GM10266 (cell line): ENCODE data around the gene KCNH8.
"Not testable (repeated sequence)": the region's sequence is repeated elsewhere in the genome, so short reads cannot be mapped to it uniquely, and the experiment has no call there.

Source experiments
- DNase-seq: peaks from one replicate; pipeline ENCODE4 v3.0.0; 2012; ENCODE audit errors: extremely low spot score
- TF ChIP-seq, protein P1 (sequence below): IDR thresholded peaks from 2 replicates; pipeline ENCODE4 v1.5.1; 2012; ENCODE audit warnings: mild to moderate bottlenecking, low read depth; ENCODE audit not compliant: control insufficient read depth, insufficient read depth; ENCODE audit errors: missing control alignments

KCNH8 gene

DNA sequence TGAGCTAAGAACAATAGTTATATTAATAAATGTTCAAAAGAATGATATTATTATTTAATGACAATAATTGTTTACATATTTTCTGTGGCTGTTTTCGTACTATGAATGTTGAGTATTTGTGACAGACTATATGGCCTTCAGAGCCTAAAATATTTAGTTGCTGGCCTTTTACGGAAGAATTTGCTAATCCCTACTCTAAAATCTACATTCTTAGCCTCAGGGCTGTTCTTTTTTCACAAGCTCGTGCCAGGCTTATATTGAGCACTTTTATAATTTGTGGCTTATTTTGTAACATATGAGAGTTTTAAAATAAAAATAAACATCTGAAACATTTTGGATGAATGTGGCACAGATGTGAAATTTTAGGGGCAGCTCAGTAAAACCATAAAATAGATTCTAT lies 79.9 kb downstream of the KCNH8 start:
- DNase-seq = no peak
- TF ChIP-seq, protein P1, sequence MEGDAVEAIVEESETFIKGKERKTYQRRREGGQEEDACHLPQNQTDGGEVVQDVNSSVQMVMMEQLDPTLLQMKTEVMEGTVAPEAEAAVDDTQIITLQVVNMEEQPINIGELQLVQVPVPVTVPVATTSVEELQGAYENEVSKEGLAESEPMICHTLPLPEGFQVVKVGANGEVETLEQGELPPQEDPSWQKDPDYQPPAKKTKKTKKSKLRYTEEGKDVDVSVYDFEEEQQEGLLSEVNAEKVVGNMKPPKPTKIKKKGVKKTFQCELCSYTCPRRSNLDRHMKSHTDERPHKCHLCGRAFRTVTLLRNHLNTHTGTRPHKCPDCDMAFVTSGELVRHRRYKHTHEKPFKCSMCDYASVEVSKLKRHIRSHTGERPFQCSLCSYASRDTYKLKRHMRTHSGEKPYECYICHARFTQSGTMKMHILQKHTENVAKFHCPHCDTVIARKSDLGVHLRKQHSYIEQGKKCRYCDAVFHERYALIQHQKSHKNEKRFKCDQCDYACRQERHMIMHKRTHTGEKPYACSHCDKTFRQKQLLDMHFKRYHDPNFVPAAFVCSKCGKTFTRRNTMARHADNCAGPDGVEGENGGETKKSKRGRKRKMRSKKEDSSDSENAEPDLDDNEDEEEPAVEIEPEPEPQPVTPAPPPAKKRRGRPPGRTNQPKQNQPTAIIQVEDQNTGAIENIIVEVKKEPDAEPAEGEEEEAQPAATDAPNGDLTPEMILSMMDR = no peak

DNA sequence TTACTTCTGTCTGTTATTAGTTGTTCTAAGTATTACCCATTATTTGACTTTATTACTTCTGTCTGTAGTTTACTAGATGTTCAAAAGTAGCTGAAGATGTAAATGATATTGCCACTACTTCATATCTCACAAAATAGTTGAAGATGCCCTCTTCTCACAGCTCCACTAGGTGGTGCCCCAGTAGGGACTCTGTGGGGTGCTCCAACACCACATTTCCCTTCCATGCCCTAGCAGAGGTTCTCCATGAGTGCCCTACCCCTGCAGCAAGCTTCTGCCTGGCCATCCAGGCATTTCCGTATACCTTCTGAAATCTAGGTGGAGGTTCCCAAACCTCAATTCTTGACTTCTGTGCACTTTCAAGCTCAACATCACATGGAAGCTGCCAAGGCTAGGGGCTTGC lies 80.8 kb downstream of the KCNH8 start:
- TF ChIP-seq, protein P1 = no peak
- DNase-seq = no peak

- DNase-seq = not testable (repeated sequence)
Measured at GRCh38 chr3:19229881-19230280, 81.6 kb downstream of the KCNH8 start.

- DNase-seq = no peak
- TF ChIP-seq, protein P1 = no peak
Measured at GRCh38 chr3:19231792-19232461, 83.6 kb downstream of the KCNH8 start.

GRCh38 chr3:19232566-19232965 lies 84.3 kb downstream of the KCNH8 start:
- DNase-seq = no peak
- TF ChIP-seq, protein P1 = no peak

- DNase-seq = not testable (repeated sequence)
Measured at GRCh38 chr3:19233882-19234784, 85.8 kb downstream of the KCNH8 start.

- TF ChIP-seq, protein P1 = no peak
- no peak for DNase-seq
Measured at GRCh38 chr3:19248143-19248542, 99.8 kb downstream of the KCNH8 start.

GRCh38 chr3:19248767-19249166 lies 100.5 kb downstream of the KCNH8 start:
- no peak for DNase-seq
- TF ChIP-seq, protein P1 = no peak
